RWPE2 (cell line): ENCODE data around the gene MASP2.

ENCODE experiments used
- ATAC-seq: fragments of 200-7000 bp; cut with Tn5 transposase; 3 replicates; pipeline ENCODE4 v1.9.1; 2021; ENCODE audit warnings: low read depth
- DNase-seq: peaks from one replicate; pipeline ENCODE4 v3.0.0-alpha.2; 2020; ENCODE audit warnings: low spot score
- H3K27ac ChIP-seq: fragments of 450-650 bp; 2 replicates; pipeline ENCODE4 v1.5.1; 2017; ENCODE audit warnings: mild to moderate bottlenecking; ENCODE audit not compliant: poor library complexity, severe bottlenecking
- H3K27me3 ChIP-seq: fragments of 250-450 bp; sonication (Bioruptor Pico); 2 replicates; pipeline ENCODE4 v1.5.1; 2021; ENCODE audit warnings: mild to moderate bottlenecking, moderate library complexity; ENCODE audit not compliant: insufficient read depth, poor library complexity, severe bottlenecking
- H3K36me3 ChIP-seq: fragments of 250-450 bp; sonication (Bioruptor Pico); 2 replicates; pipeline ENCODE4 v1.5.1; 2020; ENCODE audit warnings: low read depth, mild to moderate bottlenecking, moderate library complexity
- H3K4me1 ChIP-seq: fragments of 250-450 bp; sonication (Bioruptor Pico); 2 replicates; pipeline ENCODE4 v1.5.1; 2021; ENCODE audit warnings: mild to moderate bottlenecking, moderate library complexity; ENCODE audit not compliant: insufficient read depth, poor library complexity, severe bottlenecking
- H3K4me3 ChIP-seq: fragments of 250-450 bp; sonication (Bioruptor Pico); 2 replicates; pipeline ENCODE4 v1.5.1; 2021; ENCODE audit warnings: mild to moderate bottlenecking, moderate library complexity; ENCODE audit not compliant: severe bottlenecking
- H3K9me3 ChIP-seq: fragments of 250-450 bp; sonication (Bioruptor Pico); 2 replicates; pipeline ENCODE4 v1.5.1; 2021; ENCODE audit warnings: mild to moderate bottlenecking, moderate library complexity; ENCODE audit not compliant: severe bottlenecking
- TF ChIP-seq, protein P1 (sequence below): fragments of 450-650 bp; IDR thresholded peaks from one replicate; pipeline ENCODE4 v1.5.1; 2017; ENCODE audit warnings: mild to moderate bottlenecking, moderate library complexity; ENCODE audit not compliant: poor library complexity, severe bottlenecking

Gene MASP2

GRCh38 chr1:11046270-11046566 lies 821 bp downstream of the MASP2 start:
- Histone ChIP-seq H3K36me3 (no peaks in the 10 kb centered on the region), H3K27ac (no peak overlapping the region), H3K9me3 (no peaks in the 10 kb centered on the region), H3K4me3 (no peak overlapping the region), H3K4me1 (no peaks in the 10 kb centered on the region), H3K27me3 (no peaks in the 10 kb centered on the region)
- DNase-seq (no peak), ATAC-seq (no peak)
- TF ChIP-seq, protein P1, sequence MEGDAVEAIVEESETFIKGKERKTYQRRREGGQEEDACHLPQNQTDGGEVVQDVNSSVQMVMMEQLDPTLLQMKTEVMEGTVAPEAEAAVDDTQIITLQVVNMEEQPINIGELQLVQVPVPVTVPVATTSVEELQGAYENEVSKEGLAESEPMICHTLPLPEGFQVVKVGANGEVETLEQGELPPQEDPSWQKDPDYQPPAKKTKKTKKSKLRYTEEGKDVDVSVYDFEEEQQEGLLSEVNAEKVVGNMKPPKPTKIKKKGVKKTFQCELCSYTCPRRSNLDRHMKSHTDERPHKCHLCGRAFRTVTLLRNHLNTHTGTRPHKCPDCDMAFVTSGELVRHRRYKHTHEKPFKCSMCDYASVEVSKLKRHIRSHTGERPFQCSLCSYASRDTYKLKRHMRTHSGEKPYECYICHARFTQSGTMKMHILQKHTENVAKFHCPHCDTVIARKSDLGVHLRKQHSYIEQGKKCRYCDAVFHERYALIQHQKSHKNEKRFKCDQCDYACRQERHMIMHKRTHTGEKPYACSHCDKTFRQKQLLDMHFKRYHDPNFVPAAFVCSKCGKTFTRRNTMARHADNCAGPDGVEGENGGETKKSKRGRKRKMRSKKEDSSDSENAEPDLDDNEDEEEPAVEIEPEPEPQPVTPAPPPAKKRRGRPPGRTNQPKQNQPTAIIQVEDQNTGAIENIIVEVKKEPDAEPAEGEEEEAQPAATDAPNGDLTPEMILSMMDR = no peak

- H3K4me1 ChIP-seq = no peaks in the 10 kb centered on the region
- no peak overlapping the region for H3K27ac ChIP-seq
- H3K36me3 ChIP-seq = no peaks in the 10 kb centered on the region
- H3K9me3 ChIP-seq = no peaks in the 10 kb centered on the region
- H3K4me3 ChIP-seq = no peak overlapping the region
- no peaks in the 10 kb centered on the region for H3K27me3 ChIP-seq
- TF ChIP-seq, protein P1 = no peak
- no peak; the same call in 2 of the 3 replicates for ATAC-seq
- DNase-seq = no peak
Measured at GRCh38 chr1:11045428-11046269, 1.4 kb downstream of the MASP2 start.

- Histone ChIP-seq H3K4me3 (no peak overlapping the region), H3K36me3 (no peaks in the 10 kb centered on the region), H3K27ac (no peak overlapping the region), H3K9me3 (no peaks in the 10 kb centered on the region), H3K27me3 (no peaks in the 10 kb centered on the region), H3K4me1 (no peaks in the 10 kb centered on the region)
- TF ChIP-seq, protein P1 = no peak
- DNase-seq (no peak), ATAC-seq (peak; percentile 24; the same call in 2 of the 3 replicates)
Measured at GRCh38 chr1:11044849-11045427, 2.1 kb downstream of the MASP2 start.

DNA sequence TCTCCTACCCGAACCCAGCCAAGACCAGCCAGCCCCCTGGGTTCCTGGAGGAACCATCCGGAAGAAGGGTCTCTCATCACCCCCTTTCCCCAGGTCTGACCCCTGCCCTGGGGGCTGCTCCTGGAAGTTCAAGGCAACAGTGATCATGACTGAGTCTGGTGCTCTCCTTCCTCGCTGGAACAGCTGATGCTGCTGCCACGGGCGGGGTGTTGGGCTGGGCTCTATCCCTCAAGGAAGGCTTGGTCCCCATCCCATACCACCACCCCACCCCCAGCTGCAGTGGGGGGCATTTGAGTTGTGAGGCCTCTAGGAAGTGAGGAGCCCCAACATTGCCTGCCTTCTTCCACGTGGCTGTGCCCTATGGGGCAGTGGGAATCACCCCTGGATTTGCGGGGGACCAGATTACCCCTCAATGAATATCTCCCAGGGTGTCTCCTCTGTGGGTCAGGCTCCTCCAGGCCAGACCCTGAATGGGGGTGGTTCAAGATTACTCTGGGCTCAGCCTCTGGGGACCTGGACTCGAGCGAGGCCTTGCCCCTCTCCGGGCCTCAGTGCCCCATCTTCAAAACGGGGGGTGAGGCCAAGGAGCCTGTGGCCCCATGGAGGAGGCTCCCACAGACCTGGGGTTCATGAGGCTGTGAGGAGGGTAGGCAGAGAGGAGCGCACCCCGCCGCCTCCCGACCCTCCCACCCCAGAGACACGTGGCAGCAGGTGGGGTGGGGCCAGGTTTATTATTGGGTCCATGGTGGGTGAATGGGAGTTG lies 2.8 kb downstream of the MASP2 start:
- ATAC-seq (0 out of 3 replicates have a peak, but pooled peaks have one; percentile 8), DNase-seq (no peak)
- H3K4me3 ChIP-seq = no peak overlapping the region
- H3K27me3 ChIP-seq = no peaks in the 10 kb centered on the region
- H3K9me3 ChIP-seq = no peaks in the 10 kb centered on the region
- no peaks in the 10 kb centered on the region for H3K36me3 ChIP-seq
- TF ChIP-seq, protein P1 = no peak
- no peak overlapping the region for H3K27ac ChIP-seq
- no peaks in the 10 kb centered on the region for H3K4me1 ChIP-seq
